GM12801 (cell line): ENCODE measurements around the gene PDLIM4.

ENCODE experiments used
- TF ChIP-seq, protein P1 (sequence below): IDR thresholded peaks from one replicate; pipeline ENCODE4 v1.5.1; 2011; ENCODE audit warnings: control low read depth; ENCODE audit not compliant: insufficient read length; ENCODE audit errors: extremely low read depth

The PDLIM4 gene

DNA sequence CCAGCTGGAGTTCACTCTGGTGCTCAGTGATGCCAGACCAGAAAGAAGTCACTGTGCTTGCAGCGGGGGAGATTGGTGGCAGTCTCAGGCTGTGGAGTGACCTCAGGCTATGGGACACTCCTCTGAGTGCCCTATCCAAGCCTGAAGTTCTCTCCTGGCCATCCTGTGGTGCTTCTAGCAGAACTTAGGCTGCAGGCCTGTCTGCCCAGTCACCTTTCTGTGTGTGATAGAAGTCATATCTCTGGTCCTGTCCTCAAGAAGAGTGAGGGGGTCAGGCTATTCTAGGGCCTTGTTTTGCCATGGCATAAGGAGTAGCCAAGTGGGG, 9.3 kb downstream of the PDLIM4 start:
- TF ChIP-seq, protein P1, sequence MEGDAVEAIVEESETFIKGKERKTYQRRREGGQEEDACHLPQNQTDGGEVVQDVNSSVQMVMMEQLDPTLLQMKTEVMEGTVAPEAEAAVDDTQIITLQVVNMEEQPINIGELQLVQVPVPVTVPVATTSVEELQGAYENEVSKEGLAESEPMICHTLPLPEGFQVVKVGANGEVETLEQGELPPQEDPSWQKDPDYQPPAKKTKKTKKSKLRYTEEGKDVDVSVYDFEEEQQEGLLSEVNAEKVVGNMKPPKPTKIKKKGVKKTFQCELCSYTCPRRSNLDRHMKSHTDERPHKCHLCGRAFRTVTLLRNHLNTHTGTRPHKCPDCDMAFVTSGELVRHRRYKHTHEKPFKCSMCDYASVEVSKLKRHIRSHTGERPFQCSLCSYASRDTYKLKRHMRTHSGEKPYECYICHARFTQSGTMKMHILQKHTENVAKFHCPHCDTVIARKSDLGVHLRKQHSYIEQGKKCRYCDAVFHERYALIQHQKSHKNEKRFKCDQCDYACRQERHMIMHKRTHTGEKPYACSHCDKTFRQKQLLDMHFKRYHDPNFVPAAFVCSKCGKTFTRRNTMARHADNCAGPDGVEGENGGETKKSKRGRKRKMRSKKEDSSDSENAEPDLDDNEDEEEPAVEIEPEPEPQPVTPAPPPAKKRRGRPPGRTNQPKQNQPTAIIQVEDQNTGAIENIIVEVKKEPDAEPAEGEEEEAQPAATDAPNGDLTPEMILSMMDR = no peak

DNA sequence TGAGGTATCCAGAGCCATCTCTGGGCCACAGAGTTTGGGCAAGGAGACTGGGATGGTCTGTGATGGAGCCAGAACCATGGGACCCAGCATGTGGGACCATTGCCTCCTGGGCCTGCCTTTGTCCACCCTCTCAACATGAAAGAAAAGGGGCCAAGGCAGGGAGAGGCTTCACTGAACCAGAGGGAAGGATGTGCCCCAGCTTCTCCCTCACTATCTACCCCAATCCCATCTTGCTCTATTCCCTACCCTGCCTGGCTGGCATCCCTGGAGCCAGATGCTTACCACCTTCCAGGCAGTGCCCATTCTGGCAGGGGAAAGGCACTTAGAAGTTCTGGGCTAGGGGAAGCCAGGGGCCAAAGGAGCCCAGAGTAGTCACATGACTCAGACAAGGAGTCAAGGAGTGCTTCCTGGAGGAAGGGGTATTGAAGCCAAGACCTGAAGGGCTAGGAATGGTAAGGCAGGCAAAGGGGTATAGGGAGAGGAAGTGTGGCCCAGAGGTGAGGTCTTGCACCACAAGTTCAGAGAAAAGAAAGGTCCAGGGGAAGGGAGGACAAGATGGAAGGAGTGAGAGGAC, 9.8 kb downstream of the PDLIM4 start:
- TF ChIP-seq, protein P1 = no peak

DNA sequence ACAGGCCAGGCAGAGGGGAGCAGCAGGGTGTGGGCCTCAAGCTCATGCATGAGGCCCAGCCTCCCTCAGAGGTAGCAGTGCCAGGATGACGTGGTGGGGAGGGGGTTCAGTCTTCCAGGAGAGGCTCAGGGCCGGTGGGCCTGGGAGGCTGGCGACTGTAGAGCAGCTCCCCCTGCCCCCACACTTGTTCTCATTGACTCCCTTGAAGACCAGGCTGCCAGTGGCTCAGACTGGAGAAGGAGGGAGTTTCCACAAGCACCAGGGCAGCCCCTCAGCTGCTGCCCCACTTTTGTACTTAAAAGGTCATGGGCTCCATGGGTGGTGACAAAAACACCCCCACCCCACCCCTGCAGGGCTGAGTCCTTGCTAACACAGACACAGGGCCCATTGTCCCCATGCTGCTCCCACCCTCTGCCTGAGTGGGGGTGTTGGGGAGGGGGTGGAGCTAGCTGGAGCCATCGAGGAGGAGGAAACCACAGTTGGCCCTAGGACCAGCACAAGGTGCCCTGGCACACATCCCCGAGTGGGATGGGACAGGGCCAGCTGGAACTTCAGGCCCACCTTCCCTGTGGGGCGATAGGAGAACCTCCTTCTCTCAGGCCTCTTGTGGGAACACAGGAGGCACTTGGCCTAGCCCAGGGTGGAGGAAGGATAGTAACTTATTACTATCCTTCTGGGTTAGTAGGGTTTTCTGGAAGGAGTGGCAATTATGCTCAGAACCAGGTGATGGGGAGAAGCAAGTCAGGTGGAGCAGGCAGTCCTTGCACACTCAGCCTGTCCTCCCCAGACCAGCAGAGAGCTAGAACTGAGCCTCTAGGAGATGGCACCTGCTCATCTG, 10.7 kb downstream of the PDLIM4 start:
- TF ChIP-seq, protein P1 = no peak

DNA sequence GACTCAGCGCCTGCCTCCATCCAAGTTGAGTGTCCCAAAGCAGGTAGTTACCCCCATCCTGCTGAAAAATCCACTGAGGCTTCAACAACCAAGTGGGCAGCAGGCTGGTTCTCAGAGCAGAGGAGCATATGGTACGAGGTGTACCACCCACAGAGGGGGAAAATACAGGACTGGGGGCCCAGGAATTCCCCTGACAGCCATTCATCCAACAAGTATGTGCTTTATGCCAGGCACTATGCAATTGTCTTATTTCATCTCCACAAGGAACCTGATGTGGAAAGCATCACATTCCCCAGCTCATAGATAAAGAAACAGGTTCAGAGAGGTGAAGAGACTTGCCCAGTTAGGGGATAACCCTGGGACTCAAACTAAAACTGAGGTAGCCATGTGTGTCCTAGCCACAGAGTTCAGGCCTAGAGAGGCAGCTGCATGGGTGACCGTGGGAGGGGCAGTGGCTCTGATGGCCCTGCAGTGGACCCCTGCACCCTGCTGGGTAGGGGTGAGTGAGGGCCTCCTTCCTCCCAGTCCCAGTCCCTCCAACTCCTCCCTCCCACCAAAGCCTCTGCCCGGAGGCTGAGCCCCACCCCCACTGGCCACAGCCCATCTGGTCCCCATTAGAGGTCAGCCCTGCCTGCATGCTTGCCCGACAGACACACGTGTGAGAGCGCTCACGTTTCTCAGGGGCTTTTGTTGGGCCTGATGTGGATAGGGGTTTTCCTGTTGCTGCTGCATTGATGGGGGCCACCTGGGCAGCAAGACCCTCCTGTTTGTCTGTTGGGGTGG, 11.5 kb downstream of the PDLIM4 start:
- TF ChIP-seq, protein P1 = no peak

DNA sequence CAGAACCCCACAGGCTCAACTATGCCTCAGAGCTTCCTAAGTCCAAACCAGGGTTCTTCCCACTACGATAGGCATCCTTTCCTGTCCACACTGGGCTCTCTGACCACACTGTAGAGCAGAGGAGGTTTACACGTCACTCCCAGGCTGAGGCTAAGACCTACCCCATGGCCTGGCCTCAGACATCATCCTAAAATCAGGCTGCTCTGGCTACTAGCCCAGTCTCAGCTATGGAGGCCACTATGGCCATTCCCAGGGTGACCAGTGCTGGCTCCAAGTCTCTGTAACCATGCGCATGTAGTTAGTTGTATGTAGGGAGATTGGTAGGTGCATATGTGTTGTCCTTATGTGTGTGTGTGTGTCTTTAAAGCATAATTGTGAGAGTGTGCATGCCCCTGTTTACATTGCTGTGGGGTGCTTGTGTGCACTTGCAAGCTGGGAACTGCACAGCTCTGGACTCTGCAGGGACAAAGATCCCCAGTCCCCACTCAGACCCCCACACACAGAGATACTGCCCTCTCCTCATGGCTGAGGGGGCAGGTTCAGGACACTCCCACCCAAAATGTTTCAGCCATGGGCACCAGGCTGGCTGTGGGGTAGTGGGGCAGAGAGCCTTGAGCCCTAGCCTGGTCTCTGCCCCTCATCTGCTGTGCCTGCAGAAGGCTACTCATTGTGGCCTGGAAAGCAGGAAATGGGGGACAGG, 12.3 kb downstream of the PDLIM4 start:
- TF ChIP-seq, protein P1 = no peak

DNA sequence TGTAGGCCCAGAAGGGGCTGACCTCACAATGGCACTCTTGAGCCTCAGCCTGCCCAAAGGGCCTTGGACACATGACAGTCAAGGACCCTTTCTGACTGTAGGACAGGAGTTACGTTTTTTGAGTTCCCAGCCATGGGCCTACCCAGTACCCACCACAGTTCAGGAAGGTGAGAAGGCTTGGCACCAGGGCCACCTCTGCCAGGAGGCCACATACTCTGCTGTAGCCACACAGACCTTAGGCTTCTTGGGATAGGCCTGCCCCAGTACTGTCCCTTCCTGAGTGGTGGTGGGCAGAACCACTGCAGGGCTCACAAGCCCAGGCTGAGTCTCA, 12.8 kb downstream of the PDLIM4 start:
- TF ChIP-seq, protein P1 = no peak

DNA sequence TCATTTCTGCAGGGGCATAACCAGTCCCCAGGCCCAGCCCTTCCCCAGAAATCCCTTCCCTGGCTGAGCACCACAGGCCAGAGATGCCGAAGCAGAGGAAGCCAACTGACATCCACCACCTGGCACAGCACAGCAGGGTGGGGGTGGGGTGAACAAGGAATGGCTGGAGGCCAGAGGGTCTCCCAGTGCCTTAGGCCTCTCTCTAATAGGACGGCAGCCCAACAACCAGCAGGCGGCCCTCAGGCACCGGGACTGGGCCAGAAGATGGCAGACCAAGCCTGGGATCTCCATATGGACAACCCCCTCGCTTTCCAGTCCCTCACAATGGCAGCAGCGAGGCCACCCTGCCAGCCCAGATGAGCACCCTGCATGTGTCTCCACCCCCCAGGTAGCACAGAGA, 13.2 kb downstream of the PDLIM4 start:
- TF ChIP-seq, protein P1 = no peak
